Stimulated activated memory B cell treated with anti-CD40 and anti-IgM and Interleukin-4, amounts not matched to agents 10 μg/mL and 1 μg/mL and 100 μg/mL, for 72 hours (primary cell): ENCODE measurements around the gene TREX2.

ENCODE experiments used
- ATAC-seq: fragments of 150-1000 bp; cut with Tn5 transposase; 2 replicates; pipeline ENCODE4 v1.10.0; 2021
- H3K27ac Mint-ChIP-seq: one replicate; pipeline ENCODE4 v1.8.0; 2022; ENCODE audit warnings: mild to moderate bottlenecking, mixed read lengths
- H3K27me3 Mint-ChIP-seq: one replicate; pipeline ENCODE4 v1.8.0; 2022; ENCODE audit warnings: mixed read lengths
- H3K36me3 Mint-ChIP-seq: one replicate; pipeline ENCODE4 v1.8.0; 2022; ENCODE audit warnings: mixed read lengths
- H3K4me1 Mint-ChIP-seq: one replicate; pipeline ENCODE4 v1.8.0; 2022; ENCODE audit warnings: mixed read lengths
- H3K4me3 Mint-ChIP-seq: one replicate; pipeline ENCODE4 v1.8.0; 2022; ENCODE audit warnings: mild to moderate bottlenecking, moderate library complexity, mixed read lengths
- H3K9me3 Mint-ChIP-seq: one replicate; pipeline ENCODE4 v1.8.0; 2022; ENCODE audit warnings: mixed read lengths

TREX2 gene, protein sequence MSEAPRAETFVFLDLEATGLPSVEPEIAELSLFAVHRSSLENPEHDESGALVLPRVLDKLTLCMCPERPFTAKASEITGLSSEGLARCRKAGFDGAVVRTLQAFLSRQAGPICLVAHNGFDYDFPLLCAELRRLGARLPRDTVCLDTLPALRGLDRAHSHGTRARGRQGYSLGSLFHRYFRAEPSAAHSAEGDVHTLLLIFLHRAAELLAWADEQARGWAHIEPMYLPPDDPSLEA

DNA sequence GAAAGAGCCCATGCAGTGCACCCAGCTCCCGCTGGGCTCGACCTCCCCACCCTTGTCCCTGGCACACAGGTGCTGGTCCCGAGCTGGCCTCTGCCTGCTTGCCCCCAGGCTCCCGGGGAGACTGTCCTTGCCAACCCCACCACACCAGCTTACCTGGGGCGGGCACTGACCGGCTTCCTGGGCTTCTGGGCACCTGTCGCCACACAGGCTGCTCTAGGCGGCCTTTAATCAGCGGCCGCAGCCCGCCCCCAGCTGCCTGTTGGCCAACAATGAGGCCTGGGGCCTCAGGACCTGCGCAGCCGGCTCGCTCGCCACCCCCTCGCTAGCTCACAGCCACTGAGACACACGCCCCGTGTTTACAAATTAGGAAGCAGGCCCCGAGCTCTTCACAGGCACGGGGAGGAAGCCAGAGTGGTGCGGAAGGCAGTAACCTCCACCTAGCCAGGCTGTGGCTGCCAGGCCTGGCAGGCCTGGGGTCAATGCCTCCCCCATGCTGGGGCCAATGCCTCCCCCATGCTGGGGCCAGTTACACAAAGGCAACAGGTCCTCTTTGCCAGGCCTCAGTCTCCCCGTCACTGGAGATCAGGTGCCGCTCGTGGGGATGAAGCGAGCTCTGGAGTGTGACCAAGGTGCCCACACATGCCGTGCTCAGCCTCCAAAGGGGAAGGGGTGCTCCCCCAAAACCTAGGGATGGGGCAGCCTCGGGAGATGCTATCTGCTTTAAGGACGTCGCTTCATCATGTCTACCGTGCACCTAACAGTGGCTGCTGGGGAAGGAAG lies at the start of gene TREX2:
Gene TREX2, minus strand, starts transcription at position 201 of the 780 bp plus-strand sequence. CDS start 626 bp downstream, outside the sequence.
- H3K27ac Mint-ChIP-seq: no peak within 1 kb of the TSS
- H3K4me1 Mint-ChIP-seq: no peaks in the 10 kb centered on the region
- H3K27me3 Mint-ChIP-seq: no peaks in the 10 kb centered on the region
- no peaks in the 10 kb centered on the region for H3K9me3 Mint-ChIP-seq
- ATAC-seq: no peak
- H3K4me3 Mint-ChIP-seq: no peak within 1 kb of the TSS
- H3K36me3 Mint-ChIP-seq: peaks cover 6% of the 10 kb centered on the region

- Mint-ChIP-seq H3K4me1 (peaks cover 5% of the 10 kb centered on the region), H3K9me3 (no peaks in the 10 kb centered on the region), H3K4me3 (no peak overlapping the region)
These were observed 49.5 kb upstream of the TREX2 start for GRCh38 chrX:153495362-153495751.

GRCh38 chrX:153494541-153495361 lies 48.9 kb upstream of the TREX2 start, which contains the start of gene BGN:
Gene BGN (plus strand): TSS chrX:153494980. CDS start chrX:153504632, 9,652 bp downstream.
- H3K9me3 Mint-ChIP-seq: no peaks in the 10 kb centered on the region
- H3K4me1 Mint-ChIP-seq: peaks cover 5% of the 10 kb centered on the region
- ATAC-seq: no peak
- no peaks in the 10 kb centered on the region for H3K36me3 Mint-ChIP-seq
- H3K27ac Mint-ChIP-seq: no peak within 1 kb of the TSS
- no peak within 1 kb of the TSS for H3K4me3 Mint-ChIP-seq
- H3K27me3 Mint-ChIP-seq: peaks cover 26% of the 10 kb centered on the region

More at GRCh38 chrX:153495362-153495751, 49.5 kb upstream of the TREX2 start:
- no peak for ATAC-seq
- Mint-ChIP-seq H3K27me3 (peaks cover 26% of the 10 kb centered on the region), H3K36me3 (no peaks in the 10 kb centered on the region), H3K27ac (no peak overlapping the region)

GRCh38 chrX:153494061-153494460 lies 48.2 kb upstream of the TREX2 start:
- no peak for ATAC-seq
- peaks cover 5% of the 10 kb centered on the region for H3K4me1 Mint-ChIP-seq

GRCh38 chrX:153493085-153493484 lies 47.2 kb upstream of the TREX2 start:
- peaks cover 5% of the 10 kb centered on the region for H3K4me1 Mint-ChIP-seq
- H3K36me3 Mint-ChIP-seq: no peaks in the 10 kb centered on the region
- H3K4me3 Mint-ChIP-seq: no peak overlapping the region
- H3K9me3 Mint-ChIP-seq: no peaks in the 10 kb centered on the region
- peaks cover 26% of the 10 kb centered on the region for H3K27me3 Mint-ChIP-seq
- ATAC-seq: no peak
- no peak overlapping the region for H3K27ac Mint-ChIP-seq

More at GRCh38 chrX:153494061-153494460, 48.2 kb upstream of the TREX2 start:
- H3K36me3 Mint-ChIP-seq: no peaks in the 10 kb centered on the region
- no peaks in the 10 kb centered on the region for H3K9me3 Mint-ChIP-seq
- peaks cover 26% of the 10 kb centered on the region for H3K27me3 Mint-ChIP-seq
- no peak overlapping the region for H3K4me3 Mint-ChIP-seq
- H3K27ac Mint-ChIP-seq: no peak overlapping the region

DNA sequence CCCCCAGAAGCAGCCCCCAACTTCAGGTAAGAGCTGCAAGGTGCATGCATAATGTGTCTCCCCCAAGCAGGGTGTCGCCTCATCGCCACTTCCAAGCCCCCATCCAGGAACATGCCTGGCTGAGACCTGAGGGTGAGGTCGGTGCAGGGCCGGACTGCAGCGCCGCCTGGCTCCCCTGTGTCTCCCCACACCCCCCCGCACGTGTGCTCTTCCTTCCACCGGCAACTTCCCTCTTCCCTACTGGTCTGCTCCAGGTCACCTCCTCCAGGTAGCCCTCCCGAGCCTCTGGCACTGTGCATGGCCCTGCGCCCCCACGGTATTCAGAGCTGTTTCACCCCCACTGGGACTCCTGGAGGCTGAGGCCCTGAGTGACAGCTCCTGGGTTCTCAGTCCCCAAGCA lies 46.7 kb upstream of the TREX2 start:
- Mint-ChIP-seq H3K36me3 (no peaks in the 10 kb centered on the region), H3K27me3 (peaks cover 26% of the 10 kb centered on the region), H3K27ac (no peak overlapping the region), H3K9me3 (no peaks in the 10 kb centered on the region), H3K4me1 (peaks cover 5% of the 10 kb centered on the region), H3K4me3 (no peak overlapping the region)
- ATAC-seq: no peak

DNA sequence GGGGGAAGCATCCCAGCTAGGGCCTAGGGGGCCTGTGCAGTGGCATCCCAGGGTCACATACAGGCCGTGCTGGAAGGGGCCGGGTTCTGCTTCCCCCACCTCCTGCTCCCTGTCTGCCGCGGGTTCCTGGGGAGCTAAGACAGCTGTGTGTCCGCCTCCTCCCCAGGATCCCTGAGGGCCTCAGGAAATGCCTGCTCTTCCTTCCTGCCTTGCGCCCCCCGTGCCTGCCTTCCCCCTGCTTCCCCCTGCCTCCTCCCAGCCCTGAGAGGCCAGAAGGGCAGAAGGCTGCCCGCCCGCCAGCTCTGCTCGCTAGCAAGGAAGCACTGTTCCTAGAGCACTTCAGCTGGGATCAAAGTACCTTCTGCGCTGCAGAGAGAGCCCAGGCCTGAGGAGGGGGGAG lies 46.1 kb upstream of the TREX2 start:
- no peaks in the 10 kb centered on the region for H3K9me3 Mint-ChIP-seq
- no peaks in the 10 kb centered on the region for H3K36me3 Mint-ChIP-seq
- H3K27me3 Mint-ChIP-seq: peaks cover 26% of the 10 kb centered on the region
- H3K27ac Mint-ChIP-seq: no peak overlapping the region
- H3K4me3 Mint-ChIP-seq: no peak overlapping the region
- no peak for ATAC-seq
- H3K4me1 Mint-ChIP-seq: peaks cover 5% of the 10 kb centered on the region

- no peak overlapping the region for H3K4me3 Mint-ChIP-seq
- no peak for ATAC-seq
- no peaks in the 10 kb centered on the region for H3K9me3 Mint-ChIP-seq
- H3K27ac Mint-ChIP-seq: no peak overlapping the region
- H3K4me1 Mint-ChIP-seq: peaks cover 5% of the 10 kb centered on the region
- H3K36me3 Mint-ChIP-seq: no peaks in the 10 kb centered on the region
- peaks cover 26% of the 10 kb centered on the region for H3K27me3 Mint-ChIP-seq
These were observed 45.6 kb upstream of the TREX2 start for GRCh38 chrX:153491351-153491914.

- no peak overlapping the region for H3K4me3 Mint-ChIP-seq
- no peak overlapping the region for H3K27ac Mint-ChIP-seq
These were observed 44.5 kb upstream of the TREX2 start for GRCh38 chrX:153490217-153490930.

DNA sequence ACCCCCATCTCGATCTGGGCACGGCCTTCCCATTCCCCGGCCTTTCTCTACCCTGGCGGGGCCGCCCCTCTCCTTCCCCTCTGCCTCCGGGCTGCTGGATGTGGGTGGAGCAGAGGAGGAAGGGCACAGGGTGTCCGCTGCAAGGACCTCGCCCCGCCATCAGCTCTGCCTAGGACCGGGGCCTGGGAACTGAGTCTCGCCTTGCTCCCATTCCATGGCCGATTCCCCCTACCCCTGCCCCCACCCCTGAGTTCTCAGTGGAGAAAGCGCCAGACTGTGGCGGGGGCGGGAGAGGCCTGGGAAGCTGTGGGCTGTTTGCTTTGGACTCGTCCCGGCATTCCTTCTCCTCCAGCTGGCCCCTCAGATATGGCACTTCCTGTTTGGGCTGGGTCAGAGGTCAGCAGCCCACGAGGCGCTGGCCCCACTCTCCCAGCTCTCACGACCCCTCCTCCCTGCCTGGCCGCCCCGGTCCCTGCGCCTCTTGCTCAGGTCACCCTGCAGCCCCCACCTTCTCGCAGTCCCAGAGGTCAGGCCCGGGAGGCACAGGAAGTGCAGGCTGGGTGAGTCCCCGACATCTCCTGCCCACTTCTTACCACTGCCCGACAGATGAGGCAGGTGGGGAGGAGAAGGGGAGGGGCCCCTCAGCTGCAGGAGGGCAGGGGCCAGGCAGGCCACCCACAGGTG lies 42.5 kb upstream of the TREX2 start:
- Mint-ChIP-seq H3K27ac (no peak overlapping the region), H3K27me3 (peaks cover under 1% of the 10 kb centered on the region), H3K4me1 (no peaks in the 10 kb centered on the region), H3K4me3 (no peak overlapping the region), H3K36me3 (no peaks in the 10 kb centered on the region), H3K9me3 (no peaks in the 10 kb centered on the region)
- no peak for ATAC-seq

More at GRCh38 chrX:153490217-153490930, 44.5 kb upstream of the TREX2 start:
- Mint-ChIP-seq H3K4me1 (peaks cover 5% of the 10 kb centered on the region), H3K27me3 (peaks cover 17% of the 10 kb centered on the region), H3K36me3 (no peaks in the 10 kb centered on the region), H3K9me3 (no peaks in the 10 kb centered on the region)
- no peak for ATAC-seq

- no peaks in the 10 kb centered on the region for H3K27me3 Mint-ChIP-seq
- ATAC-seq: no peak
- no peaks in the 10 kb centered on the region for H3K4me1 Mint-ChIP-seq
- no peak overlapping the region for H3K4me3 Mint-ChIP-seq
- H3K36me3 Mint-ChIP-seq: no peaks in the 10 kb centered on the region
- no peak overlapping the region for H3K27ac Mint-ChIP-seq
- H3K9me3 Mint-ChIP-seq: no peaks in the 10 kb centered on the region
These were observed 41.8 kb upstream of the TREX2 start for GRCh38 chrX:153487590-153488071.

GRCh38 chrX:153486171-153486570 lies 40.3 kb upstream of the TREX2 start:
- H3K9me3 Mint-ChIP-seq: no peaks in the 10 kb centered on the region
- no peak overlapping the region for H3K27ac Mint-ChIP-seq

GRCh38 chrX:153485396-153486080 lies 39.7 kb upstream of the TREX2 start:
- no peaks in the 10 kb centered on the region for H3K9me3 Mint-ChIP-seq
- H3K27me3 Mint-ChIP-seq: no peaks in the 10 kb centered on the region
- H3K27ac Mint-ChIP-seq: no peak overlapping the region
- ATAC-seq: no peak
- no peaks in the 10 kb centered on the region for H3K4me1 Mint-ChIP-seq
- H3K4me3 Mint-ChIP-seq: no peak overlapping the region
- H3K36me3 Mint-ChIP-seq: no peaks in the 10 kb centered on the region

More at GRCh38 chrX:153486171-153486570, 40.3 kb upstream of the TREX2 start:
- Mint-ChIP-seq H3K4me1 (no peaks in the 10 kb centered on the region), H3K36me3 (no peaks in the 10 kb centered on the region), H3K4me3 (no peak overlapping the region), H3K27me3 (no peaks in the 10 kb centered on the region)
- no peak for ATAC-seq
